Tibial artery (tissue), 4 donors: ENCODE data around the gene ENTR1.
"Not testable (repeated sequence)": the region's sequence is repeated elsewhere in the genome, so short reads cannot be mapped to it uniquely, and the experiment has no call there.

ENCODE experiments used
- DNase-seq, 2 donors: peaks; one replicate each; pipeline ENCODE4 v3.0.0-alpha.2; 2019
- H3K27ac ChIP-seq, 2 donors: fragments of 200-600 bp; sonication (generic) in 1 of 2; 1 replicate in 1 of 2; 2 replicates in 1 of 2; pipeline ENCODE4 v1.5.1; 2018 to 2019; ENCODE audit warnings: mild to moderate bottlenecking in 1 of 2
- H3K27me3 ChIP-seq, 2 donors: fragments of 200-600 bp; sonication (generic) in 1 of 2; one replicate each; pipeline versions ENCODE4 v1.5.1 to v1.6.0; 2016 to 2019
- H3K36me3 ChIP-seq, 3 donors: fragments of 200-600 bp; sonication (generic) in 2 of 3; one replicate each; pipeline ENCODE4 v1.5.1; 2016 to 2019; ENCODE audit warnings: mild to moderate bottlenecking in 2 of 3
- H3K4me1 ChIP-seq, 4 donors: fragments of 200-600 bp; sonication (generic) in 2 of 4; 1 replicate in 3 of 4; 2 replicates in 1 of 4; pipeline ENCODE4 v1.5.1; 2016 to 2019
- H3K4me3 ChIP-seq, 2 donors: fragments of 200-600 bp; sonication (generic) in 1 of 2; 1 replicate in 1 of 2; 2 replicates in 1 of 2; pipeline ENCODE4 v1.5.1; 2018 to 2019; ENCODE audit warnings: mild to moderate bottlenecking in 2 of 2
- H3K9me3 ChIP-seq, 3 donors: fragments of 200-600 bp; sonication (generic) in 1 of 3; one replicate each; pipeline ENCODE4 v1.5.1; 2016 to 2019
- intact Hi-C: fragments of 100-400 bp; cut with DNase I; formaldehyde crosslinking; loops from one replicate; pipeline ENCODE4 v1.15.0; 2023; ENCODE audit warnings: low total_unique reads
- TF ChIP-seq, protein P1 (sequence below), 2 experiments: fragments of 200-600 bp in 1 of 2; fragments of 450-650 bp in 1 of 2; IDR thresholded peaks; one replicate each; pipeline ENCODE4 v1.5.1; 2017 to 2019; ENCODE audit warnings: antibody characterized with exemption in 2 of 2, mild to moderate bottlenecking in 1 of 2, moderate library complexity in 1 of 2

ENTR1 gene

DNA sequence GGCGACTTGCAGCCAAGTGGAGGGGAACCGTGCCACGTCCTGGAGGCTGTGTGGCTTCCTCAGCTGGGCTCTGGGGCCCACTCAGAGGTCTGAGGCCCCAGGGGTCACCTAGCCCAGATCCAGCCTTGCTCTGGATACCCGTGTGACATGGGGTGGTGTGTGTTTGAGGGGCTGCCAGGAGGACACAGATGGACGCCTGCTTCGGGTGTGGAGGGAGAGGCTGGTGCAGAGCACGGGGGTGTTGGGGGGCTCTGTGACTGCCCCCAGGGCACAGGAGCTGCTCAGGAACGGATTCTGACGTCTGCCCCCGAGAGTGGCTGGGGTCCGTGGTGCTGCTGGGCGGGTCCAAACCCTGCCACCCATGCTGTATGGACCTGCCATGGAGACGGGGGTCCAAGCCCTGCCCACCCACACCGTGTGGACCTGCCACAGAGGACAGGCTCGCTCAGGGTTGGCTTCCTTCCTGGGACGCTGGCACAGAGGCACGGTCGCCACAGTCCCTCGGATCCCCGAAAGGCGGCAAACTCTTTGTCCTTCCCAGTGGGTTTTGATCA lies 18.7 kb upstream of the ENTR1 start:
- intact Hi-C loops = no loop called here
- H3K9me3 ChIP-seq = no peaks in the 10 kb centered on the region
- no peaks in the 10 kb centered on the region for H3K27me3 ChIP-seq
- no peak for DNase-seq
- no peak overlapping the region for H3K27ac ChIP-seq
- H3K4me1 ChIP-seq = no peaks in the 10 kb centered on the region
- no peak overlapping the region for H3K4me3 ChIP-seq
- peaks cover 13 to 74% (median 54%) of the 10 kb centered on the region in 3 donors for H3K36me3 ChIP-seq
- TF ChIP-seq, protein P1, sequence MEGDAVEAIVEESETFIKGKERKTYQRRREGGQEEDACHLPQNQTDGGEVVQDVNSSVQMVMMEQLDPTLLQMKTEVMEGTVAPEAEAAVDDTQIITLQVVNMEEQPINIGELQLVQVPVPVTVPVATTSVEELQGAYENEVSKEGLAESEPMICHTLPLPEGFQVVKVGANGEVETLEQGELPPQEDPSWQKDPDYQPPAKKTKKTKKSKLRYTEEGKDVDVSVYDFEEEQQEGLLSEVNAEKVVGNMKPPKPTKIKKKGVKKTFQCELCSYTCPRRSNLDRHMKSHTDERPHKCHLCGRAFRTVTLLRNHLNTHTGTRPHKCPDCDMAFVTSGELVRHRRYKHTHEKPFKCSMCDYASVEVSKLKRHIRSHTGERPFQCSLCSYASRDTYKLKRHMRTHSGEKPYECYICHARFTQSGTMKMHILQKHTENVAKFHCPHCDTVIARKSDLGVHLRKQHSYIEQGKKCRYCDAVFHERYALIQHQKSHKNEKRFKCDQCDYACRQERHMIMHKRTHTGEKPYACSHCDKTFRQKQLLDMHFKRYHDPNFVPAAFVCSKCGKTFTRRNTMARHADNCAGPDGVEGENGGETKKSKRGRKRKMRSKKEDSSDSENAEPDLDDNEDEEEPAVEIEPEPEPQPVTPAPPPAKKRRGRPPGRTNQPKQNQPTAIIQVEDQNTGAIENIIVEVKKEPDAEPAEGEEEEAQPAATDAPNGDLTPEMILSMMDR (IDR thresholded peaks at IDR 0.05) = no peak

DNA sequence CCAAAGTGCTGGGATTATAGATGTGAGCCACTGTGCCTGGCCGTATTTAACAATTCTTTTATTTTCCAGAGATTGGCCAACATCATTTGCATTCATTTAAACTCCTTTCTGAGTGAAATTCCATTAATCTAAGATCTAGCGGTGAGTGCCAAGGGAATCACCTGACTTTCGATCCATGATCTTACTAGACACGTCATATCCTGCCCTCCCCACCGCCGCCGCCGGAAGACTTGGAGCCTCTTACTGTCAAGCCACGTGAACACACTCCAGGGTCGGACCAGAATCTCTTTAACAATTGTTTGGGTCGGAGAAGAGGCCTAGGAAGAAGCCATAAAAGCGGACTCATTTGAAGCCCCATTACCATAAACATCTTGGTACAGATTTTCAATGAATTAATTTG lies 16.4 kb upstream of the ENTR1 start:
- Histone ChIP-seq H3K4me3 (no peak overlapping the region), H3K9me3 (no peaks in the 10 kb centered on the region), H3K27me3 (no peaks in the 10 kb centered on the region), H3K36me3 (peaks cover 34 to 74% (median 61%) of the 10 kb centered on the region in 3 donors), H3K4me1 (no peaks in the 10 kb centered on the region), H3K27ac (no peak overlapping the region)
- TF ChIP-seq, protein P1 (IDR thresholded peaks at IDR 0.05) = no peak
- no peak for DNase-seq
- intact Hi-C loops = no loop called here

DNA sequence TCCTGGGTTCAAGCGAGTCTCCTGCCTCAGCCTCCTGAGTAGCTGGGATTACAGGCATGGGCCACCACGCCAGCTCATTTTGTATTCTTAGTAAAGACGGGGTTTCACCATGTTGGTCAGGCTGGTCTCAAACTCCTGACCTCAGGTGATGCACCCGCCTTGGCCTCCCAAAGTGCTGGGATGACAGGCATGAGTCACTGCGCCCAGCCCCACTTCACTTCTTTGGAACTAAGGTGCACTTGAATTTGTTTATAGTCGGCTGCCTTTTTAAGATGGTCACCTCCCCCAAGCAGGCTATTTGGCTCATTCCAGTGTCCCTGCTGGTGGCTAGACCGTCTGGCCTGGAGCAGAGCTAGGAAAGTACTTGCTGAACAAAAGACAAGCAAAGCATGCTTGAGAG lies 15.0 kb upstream of the ENTR1 start:
- intact Hi-C loops, H3K27me3 ChIP-seq, H3K4me3 ChIP-seq, H3K4me1 ChIP-seq, H3K9me3 ChIP-seq, H3K27ac ChIP-seq, DNase-seq: not testable (repeated sequence)
- H3K36me3 ChIP-seq = peaks cover 44 to 81% (median 66%) of the 10 kb centered on the region in 3 donors

DNA sequence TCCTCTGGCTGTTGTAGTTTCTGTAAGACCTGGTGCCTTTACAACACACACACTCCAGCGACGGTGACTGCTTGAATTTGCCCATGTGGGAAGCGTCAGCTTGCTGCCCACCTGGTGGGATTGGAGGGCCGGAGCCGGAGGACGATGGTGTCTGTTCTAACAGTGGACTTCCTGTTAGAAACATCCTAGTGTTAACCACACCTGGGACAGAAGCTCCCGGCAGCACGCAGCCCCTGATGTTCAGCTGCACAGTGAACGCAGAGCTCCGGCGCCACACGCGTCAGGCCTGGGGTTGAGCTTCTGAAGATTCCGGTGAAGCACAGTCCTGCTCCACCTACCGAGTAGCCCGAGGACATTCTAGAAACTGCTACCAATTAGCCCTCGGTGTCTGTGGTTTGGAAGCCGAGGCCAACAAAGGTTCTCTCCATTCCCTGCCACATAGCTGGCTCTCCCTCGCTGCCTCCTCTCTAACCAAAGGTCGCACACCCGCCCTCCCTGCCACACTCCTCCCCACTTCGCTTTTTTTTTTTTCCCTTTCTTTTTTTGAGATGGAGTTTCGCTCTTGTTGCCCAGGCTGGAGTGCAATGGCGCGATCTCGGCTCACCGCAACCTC lies 14.4 kb upstream of the ENTR1 start:
- no peaks in the 10 kb centered on the region for H3K27me3 ChIP-seq
- peaks cover 44 to 81% (median 64%) of the 10 kb centered on the region in 3 donors for H3K36me3 ChIP-seq
- no peaks in the 10 kb centered on the region for H3K4me1 ChIP-seq
- no peak overlapping the region for H3K27ac ChIP-seq
- H3K4me3 ChIP-seq = no peak overlapping the region
- no peak for DNase-seq
- intact Hi-C loops = no loop called here
- TF ChIP-seq, protein P1 (IDR thresholded peaks at IDR 0.05) = no peak
- no peaks in the 10 kb centered on the region for H3K9me3 ChIP-seq

DNA sequence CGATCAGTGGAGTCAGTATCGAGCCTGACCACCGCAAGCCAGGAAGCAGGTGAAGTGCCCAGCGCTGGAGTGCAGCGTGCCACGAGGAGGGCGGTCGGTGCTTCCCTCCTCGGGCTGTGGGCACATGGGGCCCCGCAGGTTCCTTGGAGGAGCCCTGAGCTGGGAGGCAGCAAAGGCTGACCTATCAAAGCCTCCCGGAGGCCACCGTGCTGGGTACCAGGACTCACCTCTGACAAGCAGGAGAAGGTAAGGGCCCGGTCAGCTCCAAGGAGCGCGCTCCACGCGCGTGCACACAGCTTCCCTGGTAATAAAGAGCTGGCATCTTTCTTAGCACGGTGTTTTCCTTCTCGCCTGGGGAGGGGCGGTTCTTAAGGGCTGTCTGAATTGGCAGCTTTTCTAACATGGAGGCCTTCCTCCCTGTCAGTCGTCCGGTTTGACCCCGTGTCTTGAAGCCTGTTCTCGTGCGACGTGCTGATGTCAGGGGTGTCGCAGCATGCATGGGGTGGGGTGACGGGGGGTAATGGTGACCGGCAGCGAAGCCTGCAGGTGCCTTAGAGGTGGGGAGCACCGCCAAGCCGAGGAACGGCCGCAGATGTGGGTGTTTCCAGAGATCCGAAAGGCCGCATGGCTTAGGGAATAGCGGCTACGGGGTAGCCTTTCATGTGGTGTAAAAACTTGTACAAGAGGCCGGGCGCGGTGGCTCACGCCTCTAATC lies 13.2 kb upstream of the ENTR1 start:
- Histone ChIP-seq H3K4me3 (no peak overlapping the region), H3K27me3 (no peaks in the 10 kb centered on the region), H3K9me3 (no peaks in the 10 kb centered on the region), H3K27ac (no peak overlapping the region), H3K4me1 (no peaks in the 10 kb centered on the region), H3K36me3 (peaks cover 57 to 81% (median 66%) of the 10 kb centered on the region in 3 donors)
- no peak for DNase-seq
- intact Hi-C loops = no loop called here
- TF ChIP-seq, protein P1 (IDR thresholded peaks at IDR 0.05) = no peak

DNA sequence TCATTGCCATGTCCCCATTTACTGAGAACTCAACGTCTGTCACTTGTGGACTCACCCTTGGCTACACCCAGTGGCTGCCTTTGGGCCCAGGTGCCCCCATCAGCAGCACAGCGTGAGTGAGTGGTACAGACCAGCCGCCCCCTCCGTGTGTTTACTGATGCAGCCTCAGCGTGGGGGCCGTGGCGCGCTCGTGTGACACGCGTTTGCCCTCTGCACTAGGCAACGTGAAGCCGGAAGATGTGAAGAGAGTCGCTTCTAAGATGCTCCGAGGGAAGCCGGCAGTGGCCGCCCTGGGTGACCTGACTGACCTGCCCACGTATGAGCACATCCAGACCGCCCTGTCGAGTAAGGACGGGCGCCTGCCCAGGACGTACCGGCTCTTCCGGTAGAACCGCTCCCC lies 12.5 kb upstream of the ENTR1 start:
- no peaks in the 10 kb centered on the region for H3K9me3 ChIP-seq
- peaks cover 59 to 88% (median 74%) of the 10 kb centered on the region in 3 donors for H3K36me3 ChIP-seq
- TF ChIP-seq, protein P1 (IDR thresholded peaks at IDR 0.05) = no peak
- H3K27ac ChIP-seq = no peak overlapping the region
- no peaks in the 10 kb centered on the region for H3K4me1 ChIP-seq
- no peak overlapping the region for H3K4me3 ChIP-seq
- no peak for DNase-seq
- no peaks in the 10 kb centered on the region for H3K27me3 ChIP-seq
- intact Hi-C loops = no loop called here
